ENCODE data around the gene GPD1L.

GPD1L gene

DNA sequence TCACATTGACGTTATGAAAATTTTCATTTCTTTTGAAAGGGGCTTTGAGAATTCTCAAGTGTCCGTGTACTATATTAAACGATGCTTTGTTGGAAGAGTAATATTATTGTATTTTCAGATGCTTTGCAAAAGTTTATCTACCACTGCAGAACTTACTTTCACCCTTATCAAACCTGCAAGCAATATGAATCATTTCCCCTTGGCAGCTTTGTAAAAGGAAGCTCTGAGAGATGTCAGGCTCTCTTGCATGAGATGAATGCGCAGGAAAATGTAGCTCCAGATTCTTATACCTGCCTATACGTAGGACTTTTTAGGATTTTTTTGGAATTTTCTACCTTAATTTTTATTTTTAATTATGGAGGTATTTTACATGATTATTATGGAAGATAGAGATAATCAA is 34.5 kb downstream of the GPD1L start:
- no peak for FAIRE-seq

DNA sequence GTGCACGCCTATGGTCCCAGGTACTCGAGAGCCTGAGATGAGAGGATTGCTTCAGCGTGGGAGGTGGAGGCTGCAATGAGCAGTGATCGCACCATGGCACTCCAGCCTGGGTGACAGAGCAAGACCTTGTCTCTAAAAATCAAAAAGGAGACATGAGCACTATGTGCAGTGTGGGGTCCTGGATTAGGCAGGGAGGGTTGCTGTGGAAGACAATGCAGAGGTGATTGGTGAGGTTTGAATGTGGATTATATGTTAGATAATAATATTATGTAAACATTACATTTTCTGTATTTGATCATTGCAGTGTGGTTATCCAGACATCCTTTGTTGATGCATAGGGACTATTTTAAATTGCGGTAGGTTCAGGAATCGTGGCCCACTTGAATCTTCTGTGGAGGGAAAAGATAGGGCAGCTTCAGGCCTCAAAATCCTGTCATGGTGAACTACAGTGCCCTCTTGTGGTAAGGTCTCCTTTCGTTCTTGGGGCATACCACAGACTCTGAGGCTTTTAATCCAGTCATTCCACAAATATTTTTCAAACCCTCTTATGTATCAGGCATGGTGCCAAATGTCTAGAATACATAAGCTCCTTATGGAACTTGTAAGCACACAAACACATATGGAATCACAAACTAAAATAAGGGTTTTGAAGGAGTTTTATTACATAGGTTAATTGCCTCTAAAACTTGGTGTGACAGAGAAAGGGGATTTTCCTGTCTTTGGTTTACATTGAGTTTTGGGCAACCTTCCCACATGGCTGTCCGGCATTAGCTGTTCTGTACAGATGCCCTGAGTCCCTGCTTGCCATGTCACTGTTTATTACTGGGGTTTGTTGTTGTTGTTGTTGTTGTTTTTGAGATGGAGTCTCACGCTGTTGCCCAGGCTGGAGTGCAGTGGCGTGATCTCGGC is 37.7 kb downstream of the GPD1L start:
- peak; percentile 69 for FAIRE-seq

DNA sequence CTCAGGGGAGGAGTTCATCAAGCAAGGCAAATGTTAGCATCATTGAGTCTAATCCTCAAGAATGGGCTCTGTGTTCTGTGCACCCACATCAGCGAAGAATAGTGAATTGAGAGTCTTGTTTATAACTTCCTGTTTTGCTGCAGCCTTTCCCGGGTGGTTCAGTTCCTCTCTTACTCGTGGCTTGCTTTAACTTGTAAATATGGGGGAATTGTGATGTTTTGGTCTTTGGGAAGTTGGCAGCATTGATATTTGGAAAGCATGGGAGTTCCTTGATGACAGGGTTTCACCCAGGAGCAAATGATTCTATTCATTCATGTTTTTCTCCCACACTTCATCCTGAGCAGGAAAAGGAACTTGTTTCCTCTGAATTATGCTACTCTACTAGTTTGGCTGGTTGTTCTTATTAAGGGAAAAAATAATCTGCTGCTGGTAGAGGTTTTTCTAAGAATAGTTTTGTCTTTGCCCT is 40.4 kb downstream of the GPD1L start:
- FAIRE-seq = no peak

DNA sequence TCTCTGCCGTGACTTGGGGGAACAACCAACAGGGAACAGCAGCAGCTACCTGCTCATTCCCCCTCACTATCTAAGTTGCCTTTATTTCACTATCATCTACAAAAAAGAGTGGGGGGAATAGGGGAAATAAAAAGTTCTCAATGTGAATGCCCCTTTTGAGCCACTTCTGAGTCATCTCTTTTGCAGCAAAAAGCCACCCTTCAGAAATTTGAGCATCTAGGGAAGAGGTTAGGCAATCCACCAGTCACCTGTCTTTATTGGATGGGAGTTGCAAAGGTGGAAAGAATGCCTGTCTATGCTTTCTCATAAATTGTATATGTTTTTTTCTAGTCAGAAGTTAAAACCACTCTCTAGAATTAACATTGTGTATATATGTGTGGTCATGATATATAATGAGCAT is 41.1 kb downstream of the GPD1L start:
- no peak for FAIRE-seq

DNA sequence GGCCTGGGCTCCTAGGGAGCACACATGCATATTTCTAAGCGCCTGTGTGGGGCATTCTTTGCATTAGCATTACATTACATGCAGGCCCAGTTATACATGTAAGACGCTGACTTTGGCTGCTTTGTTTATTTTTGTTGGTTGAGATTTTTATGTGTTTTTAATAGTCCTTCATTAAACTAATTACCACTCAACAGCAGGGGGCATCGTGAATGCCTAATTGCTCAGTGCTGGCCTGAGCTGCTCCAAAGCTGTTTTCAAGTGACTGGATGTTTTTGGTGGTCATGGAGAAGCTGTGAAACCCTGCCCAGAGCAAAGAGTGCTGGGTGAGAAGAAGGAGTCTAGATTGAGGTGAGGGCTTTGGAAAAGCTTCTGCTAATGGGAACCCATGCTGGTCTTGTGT is 41.5 kb downstream of the GPD1L start:
- no peak for FAIRE-seq

DNA sequence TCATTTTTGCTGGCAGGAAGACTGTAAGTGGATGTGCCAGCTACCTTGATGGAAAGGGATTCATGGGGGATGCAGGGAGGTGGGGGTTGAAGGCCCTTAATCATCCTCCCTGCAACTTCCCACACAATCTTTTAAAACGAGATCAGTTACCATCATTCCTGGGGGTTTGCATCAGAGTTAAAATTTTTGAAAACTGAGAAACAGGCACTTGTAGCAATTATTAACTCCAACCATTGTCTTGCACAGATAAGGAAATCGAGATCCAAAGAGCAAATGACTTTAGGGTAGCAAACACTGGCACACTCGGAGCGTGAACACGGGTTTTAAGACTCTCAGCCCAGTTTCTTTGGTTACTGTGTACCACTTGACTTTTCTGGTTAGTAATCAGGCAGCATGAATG is 41.9 kb downstream of the GPD1L start:
- FAIRE-seq = no peak

DNA sequence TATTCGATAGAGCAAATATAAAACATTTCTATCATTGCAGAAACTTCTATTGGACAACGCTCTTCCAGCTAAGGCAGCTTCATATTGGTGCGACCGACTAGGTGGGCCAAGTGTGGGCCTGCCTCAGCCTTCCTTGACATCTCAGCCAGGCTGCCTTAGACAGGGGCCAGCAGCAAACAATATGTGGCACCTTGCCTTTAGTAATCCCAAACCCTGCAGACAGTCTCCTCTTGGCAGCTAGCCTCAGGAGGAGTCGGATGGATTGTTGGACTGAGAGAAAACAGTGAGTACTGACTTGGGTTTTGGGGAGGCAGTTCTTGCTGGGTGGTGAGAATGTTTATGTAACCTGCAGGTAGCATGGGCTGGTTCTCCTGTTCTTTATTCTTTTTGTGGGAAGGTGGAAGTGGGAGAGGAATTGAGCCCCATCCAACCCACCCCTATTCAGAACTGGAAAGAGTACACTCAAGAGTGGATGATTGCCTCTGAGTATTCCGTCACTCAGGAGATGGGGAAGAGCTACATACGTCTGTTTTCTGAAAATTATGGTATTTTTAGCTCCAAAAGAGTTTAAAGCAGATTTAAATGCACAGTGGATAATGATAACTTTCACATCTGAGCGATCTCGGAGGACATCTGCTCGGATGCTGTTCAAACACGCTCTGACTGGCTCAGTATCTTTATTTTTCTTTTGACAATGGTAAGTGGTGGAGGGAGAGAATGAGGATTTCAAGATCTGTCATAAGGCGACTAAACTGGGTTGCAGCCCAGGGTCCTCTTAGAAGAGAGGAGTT is 47.2 kb downstream of the GPD1L start:
- FAIRE-seq = no peak

DNA sequence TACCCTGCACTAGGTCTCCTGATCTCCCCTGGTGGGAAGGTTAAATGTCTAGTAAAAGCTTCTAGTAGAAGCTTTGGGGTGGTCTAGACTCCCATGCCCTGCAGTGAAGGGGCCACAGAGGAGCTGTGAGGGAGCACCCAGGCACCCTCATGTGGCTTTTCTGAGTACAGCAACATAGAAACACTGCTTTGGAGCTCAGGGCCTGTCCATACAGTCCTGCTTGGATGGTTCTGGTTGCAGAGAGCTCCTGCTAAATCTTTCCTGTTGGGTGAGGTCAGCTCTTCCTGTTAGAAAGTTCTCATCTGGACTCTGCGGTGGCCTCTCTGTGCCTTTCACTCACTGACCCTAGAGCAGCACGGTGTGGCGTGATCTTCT is 47.8 kb downstream of the GPD1L start:
- no peak for FAIRE-seq

DNA sequence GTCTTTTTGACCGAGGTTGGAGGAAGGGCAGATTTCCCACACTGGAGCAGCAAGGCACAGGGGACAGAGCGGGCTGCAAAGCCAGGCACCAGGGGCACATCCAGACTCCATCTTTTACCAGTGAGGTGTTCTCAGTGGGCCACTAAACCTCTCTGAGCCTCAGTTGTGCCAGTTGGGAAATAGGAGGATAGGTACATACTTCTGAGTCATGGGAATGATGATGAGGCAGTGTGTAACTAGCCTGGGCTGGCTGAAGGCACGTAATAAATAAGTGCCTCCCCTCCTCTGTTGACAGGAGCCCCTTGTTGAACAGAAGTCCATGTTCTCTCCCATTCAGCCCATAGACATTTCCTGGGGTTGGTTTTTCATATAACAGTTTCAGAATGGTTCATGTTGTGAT is 48.7 kb downstream of the GPD1L start:
- FAIRE-seq = no peak

DNA sequence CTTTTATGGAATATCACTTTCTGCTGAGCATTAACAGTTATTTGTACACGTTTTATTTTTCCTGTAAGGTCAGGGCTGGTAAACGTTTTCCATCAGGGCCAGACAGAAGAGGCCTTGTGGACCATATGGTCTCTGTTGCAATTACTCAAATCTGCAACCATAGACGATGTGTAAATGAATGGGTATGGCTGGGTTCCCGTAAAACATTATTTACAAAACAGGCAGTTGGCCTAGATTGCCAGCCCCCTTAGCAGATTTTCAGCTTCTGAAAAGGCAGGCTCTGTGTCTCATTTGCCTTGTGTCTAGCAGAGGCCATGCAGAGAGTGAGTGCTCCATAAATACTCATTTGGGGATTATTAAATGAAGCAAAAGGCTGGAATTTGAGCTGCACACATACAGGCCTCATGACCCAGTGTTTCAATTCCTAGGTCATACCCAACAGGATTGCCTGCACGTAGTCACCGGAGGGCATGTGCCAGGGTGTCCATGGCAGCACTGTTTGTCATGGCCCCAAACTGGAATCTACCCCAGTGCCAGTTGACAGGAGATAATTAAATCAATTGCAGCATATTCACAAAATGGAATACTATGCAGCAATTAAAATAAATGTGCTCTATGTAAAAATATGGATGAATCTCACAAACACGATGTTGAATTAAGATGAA is 51.3 kb downstream of the GPD1L start:
- FAIRE-seq = no peak

DNA sequence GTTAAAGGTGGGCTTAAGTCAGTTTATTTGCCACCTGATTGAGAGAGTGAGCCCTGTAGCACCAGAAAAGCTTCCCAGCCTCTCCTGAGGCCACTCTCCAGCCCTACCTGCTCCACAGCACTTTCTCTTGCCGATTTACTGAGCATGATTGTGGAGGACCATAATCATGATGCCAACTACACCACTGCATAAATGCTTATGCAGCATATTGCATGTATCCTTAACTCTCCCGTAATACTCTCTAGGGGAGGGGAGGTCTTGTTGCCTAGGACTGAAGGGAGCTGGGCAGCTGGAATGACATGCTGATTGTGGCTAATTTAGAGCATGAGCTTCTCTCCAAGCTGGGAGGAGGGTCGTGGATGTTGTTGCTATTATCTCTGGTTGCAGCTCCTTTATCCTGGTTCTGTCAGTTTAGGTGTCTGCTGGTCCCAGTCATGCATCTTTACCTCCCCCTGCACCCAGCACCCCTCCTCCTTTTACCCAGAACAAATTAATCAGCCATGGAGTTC is 54.3 kb downstream of the GPD1L start:
- FAIRE-seq = no peak

DNA sequence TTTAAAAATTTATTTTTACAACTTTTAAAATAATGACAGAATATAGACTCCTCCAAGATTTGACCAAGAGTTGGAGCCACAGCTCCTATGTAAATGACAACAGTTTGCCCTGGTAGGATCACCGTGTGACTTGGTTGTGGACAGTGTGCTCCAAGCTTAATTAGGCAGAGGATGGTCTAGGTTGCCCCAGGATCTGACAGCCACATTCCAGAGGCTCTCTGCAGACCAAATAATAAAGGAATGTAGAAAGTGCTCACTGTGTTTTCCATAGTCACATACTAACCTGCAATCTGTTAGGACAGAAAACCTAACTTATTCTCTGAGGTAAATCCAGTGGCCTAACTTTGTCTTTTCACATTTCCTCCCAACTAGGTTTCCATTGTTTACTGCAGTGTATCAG is 59.0 kb downstream of the GPD1L start:
- FAIRE-seq = no peak

DNA sequence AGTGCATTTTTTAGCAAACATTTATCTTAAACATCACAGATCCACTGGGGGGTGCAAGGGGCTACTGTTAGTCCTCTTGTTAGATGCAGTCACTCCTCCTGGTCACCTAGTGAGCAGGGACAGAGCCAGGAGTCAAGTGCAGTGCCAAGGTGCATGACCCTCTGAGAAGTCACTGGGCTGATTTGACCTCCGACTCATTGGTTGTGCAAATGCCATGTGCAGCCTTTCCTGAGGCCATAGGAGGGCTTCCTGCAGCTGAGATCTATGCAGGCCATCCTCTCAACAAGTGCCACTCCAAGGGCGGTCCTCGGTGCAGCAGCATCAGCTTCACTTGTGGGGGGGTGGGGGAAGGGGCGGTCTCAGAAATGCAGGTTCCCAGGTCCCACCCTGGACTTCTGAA is 60.2 kb downstream of the GPD1L start:
- no peak for FAIRE-seq

DNA sequence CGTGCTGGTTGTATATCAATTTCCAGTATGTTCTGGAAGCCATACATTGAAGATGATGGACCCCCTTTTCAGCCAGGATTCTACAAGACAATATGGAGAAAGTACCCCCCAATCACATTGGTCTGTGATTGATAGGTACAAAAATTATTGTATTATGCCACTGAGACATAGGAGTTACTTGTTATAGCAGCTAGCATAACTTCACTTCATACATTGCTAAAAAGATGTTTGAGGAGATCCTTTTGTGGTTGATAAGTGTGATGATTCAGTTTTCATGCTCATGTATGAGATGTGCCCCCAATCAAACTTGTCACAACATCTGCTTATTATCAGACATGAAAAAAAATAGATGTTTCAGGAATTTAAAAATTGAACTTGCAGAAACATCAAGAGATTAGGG is 66.0 kb downstream of the GPD1L start:
- no peak for FAIRE-seq

DNA sequence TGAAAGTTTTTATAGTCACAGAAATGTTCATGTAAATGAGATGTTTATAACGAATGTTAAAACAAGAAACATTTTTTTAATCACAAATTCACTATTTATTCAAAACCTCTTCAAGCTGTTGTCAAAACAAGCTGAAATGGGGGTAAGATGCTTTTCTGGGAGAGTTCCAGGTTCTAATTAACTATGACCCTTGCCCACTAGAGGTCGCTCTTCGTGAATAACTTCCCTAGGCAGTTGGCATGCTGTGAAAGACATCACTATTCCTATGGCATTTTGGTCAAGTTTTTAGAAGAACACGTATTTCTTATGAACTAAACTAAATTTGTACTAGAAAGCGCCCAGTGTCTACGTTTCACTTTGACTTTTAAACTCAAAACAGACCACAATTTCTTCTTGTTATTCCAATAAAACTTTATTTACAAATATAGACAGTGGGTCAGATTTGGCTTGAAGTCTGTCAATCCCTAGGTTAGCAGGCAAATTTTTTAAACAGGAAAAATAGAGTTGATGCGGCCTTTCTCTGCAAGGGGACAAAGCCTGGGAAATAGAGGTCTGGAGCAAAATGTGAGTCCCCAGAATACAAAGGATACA is 69.3 kb downstream of the GPD1L start:
- peak; percentile 63 for FAIRE-seq

DNA sequence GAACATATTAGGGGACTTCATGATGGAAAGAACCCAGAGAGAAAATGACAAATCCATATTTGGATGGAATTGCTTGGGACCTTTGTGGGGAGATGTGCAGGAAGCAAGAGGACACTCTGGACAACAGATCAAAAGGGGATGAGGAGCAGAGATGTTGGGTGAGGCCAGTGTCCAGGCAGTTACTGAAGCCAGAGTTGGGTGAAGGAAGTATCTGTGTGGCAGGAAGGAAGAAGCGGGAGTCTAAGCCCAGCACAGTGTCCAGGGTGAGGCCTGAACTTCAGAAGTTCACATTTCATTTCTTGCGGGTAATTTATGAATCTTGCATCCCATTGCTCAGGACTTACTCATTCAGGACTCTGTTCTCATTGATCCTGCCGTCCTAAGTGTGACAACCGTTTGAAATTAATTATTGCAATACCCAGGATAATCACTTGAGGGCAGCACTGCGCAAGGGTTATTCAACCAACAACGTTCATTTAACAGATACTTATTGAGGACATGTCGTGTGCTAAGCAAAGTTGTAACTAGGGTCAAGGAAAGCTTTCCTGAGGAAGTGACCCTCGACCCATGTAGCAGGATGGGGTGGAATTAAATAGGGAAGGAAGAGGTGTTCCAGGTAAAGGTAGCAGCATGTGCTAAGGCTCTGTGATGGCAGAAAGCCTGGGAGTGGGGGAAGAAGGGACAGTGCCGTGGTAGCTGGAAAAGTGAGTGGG is 70.7 kb downstream of the GPD1L start:
- FAIRE-seq = no peak

DNA sequence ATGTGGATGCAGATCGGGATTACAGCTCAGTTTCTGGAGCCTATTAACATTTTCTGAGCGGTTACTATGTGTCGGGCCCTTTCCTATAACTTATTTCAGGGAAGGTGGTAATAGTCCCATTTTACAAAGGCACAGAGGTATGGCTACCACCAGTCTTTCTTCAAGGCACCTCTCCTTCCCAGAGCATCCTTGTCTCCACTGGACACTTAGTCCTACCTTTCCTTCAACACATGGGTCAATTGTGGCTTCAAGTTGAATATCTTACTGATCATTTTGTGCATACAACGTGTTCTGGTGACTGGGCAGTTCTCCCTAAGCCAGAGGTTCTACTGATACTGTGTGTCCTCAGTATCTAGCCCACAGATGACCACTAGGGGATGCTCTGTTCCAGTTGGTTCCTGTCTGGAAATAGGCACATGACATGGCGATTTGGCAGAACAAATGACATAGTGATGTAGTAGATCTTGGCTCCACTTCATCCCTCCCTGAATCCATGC is 71.3 kb downstream of the GPD1L start:
- peak; percentile 15 for FAIRE-seq

DNA sequence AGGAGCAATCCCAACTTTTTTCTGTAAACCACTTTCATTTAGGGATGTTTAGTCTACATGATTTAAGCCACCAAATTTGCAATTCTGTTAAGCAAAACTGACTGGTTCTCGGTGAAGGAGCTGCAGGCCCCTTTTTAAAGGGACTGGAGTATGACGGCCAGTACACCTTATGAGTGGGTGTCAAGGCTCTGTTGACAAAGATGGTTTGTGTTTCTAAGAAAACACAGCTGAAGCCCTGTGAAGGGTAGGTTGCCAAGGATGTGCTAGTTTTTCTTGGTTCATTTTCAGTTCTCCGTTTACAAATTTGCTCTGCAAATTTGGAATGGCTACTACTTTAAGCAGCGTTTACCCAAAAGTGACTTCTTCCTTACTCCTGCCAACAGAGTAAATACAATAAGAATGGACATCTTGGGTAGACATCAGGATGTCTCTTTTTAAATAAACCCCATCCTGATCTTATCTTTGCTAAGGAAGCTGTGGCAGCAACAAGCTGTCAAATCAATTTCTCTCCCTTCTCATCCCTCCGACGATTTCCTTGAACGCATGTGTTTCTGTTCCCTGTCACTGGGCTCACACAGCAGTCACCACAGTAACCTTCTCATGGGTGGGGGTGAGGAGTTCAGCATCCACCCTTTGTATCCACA is 73.8 kb downstream of the GPD1L start:
- no peak for FAIRE-seq

DNA sequence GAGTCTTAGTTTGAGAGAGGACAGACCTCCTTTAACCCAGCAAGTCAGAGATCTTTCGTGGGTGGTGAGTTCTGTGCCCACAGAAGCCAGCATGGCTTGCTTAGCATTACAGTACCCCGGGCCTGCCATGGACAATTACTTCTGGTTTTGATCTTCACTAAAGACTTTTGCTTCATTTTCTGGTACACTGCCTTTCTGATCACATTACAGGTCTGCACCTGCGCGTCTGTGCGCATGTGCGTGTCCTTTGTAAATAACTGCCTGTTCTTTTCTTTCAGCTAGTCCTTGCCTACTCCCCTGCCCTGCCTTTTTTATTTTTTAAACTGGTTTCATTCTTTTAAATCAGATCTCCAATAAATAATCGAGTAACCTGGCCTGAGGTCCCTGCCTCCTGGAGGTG is 74.9 kb downstream of the GPD1L start:
- no peak for FAIRE-seq

DNA sequence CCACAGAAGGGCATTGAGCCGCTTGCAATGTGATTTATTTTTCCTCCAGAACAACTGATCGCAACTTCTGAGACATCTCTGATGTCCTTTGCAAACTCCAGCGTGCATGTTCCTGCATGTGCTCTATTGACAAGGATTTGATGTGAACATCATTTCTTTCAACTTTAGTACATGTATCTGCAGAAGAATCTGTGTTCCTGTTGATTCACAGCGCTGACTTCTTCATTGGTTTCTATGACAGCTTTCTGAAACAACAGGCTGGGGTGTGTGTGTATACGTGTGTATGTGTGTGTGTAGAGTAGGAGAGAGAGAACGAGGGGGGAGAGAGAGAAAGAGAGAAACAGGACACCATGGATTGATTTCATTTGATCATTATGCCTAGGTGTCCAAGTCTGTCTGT is 75.4 kb downstream of the GPD1L start:
- no peak for FAIRE-seq

DNA sequence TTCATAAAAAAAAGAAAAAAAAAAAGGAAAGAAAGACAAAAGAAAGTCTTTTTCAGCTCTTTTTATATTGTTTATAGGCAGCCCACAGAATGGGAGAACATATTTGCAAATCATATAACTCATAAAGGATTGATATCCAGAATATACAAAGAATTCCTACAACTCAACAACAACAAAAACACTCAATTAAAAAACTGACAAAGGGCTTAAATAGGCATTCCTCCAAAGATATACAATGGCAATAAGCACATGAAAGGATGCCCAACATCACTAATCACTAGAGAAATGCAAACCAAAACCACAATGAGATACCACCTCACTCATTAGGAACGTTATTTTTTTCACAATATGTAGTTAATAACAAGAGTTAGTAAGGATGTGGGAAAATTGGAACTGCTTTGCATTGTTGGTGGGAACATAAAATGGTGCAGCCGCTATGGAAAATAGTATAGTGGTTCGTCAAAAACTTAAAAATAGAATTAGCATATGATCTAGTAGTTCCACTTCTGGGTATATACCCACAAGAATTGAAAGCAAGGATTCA is 77.8 kb downstream of the GPD1L start:
- FAIRE-seq = no peak

Measured in TTC549 (cell line).